ENCODE data around the gene SLC16A10. TPM values are rescaled to one million over a fixed set of nuclear protein-coding genes. Genes with fewer than 3 reads are reported as not detected.

SLC16A10 gene
- total RNA-seq, 3 donors from 2014 or later = 1.3 to 5.4 (median 1.8) TPM

DNA sequence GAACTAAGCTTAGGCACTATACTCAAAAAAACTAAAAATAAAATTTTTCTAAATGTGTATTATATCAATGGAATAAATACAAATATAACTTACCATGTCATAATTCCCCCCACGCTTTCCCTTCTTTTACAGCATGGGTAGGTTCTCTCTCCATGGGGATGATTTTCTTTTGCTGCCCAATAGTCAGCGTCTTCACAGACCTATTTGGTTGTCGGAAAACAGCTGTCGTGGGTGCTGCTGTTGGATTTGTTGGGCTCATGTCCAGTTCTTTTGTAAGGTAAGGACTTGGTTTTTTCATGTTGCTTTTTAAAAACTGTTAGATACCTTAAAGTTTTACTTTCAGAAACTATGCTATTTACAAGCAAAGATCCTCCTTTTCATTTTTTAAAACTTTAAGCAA is 85.3 kb downstream of the SLC16A10 start:
- Histone ChIP-seq H3K9me3 (no peaks in the 10 kb centered on the region), H3K4me1 (no peaks in the 10 kb centered on the region), H3K27ac (no peak overlapping the region), H3K27me3 (no peaks in the 10 kb centered on the region), H3K4me3 (no peak overlapping the region), H3K36me3 (no peaks in the 10 kb centered on the region)
- no peak for TF ChIP-seq POLR2A (IDR thresholded peaks at IDR 0.05)
- no peak for TF ChIP-seq POLR2AphosphoS5 (IDR thresholded peaks at IDR 0.05)
- TF ChIP-seq, protein P1, sequence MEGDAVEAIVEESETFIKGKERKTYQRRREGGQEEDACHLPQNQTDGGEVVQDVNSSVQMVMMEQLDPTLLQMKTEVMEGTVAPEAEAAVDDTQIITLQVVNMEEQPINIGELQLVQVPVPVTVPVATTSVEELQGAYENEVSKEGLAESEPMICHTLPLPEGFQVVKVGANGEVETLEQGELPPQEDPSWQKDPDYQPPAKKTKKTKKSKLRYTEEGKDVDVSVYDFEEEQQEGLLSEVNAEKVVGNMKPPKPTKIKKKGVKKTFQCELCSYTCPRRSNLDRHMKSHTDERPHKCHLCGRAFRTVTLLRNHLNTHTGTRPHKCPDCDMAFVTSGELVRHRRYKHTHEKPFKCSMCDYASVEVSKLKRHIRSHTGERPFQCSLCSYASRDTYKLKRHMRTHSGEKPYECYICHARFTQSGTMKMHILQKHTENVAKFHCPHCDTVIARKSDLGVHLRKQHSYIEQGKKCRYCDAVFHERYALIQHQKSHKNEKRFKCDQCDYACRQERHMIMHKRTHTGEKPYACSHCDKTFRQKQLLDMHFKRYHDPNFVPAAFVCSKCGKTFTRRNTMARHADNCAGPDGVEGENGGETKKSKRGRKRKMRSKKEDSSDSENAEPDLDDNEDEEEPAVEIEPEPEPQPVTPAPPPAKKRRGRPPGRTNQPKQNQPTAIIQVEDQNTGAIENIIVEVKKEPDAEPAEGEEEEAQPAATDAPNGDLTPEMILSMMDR (IDR thresholded peaks at IDR 0.05) = no peak
- DNase-seq (ENCODE audit: low spot score in 2 of 2) = no peak
- intact Hi-C loops (cut with DNase I; ENCODE audit: low total_unique reads) = no loop called here

DNA sequence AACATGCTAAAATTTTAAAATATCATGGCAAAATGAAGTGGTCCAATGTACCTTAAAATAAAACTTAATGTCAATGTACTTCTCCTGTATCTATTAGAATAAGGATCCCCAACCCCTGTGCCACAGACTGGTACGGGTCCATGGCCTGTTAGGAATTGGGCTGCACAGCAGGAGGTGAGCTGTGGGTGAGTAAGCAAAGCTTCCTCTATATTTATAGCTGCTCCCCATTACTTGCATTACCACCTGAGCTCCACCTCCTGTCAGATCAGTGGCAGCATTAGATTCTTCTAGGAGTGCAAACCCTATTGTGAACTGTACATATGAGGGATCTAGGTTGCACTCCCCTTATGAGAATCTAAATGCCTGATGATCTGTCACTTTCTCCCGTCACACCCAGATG is 86.0 kb downstream of the SLC16A10 start:
- Histone ChIP-seq H3K36me3 (no peaks in the 10 kb centered on the region), H3K27ac (no peak overlapping the region), H3K9me3 (no peaks in the 10 kb centered on the region), H3K4me3 (no peak overlapping the region), H3K4me1 (no peaks in the 10 kb centered on the region), H3K27me3 (no peaks in the 10 kb centered on the region)
- TF ChIP-seq, protein P1 (IDR thresholded peaks at IDR 0.05) = no peak
- TF ChIP-seq POLR2A (IDR thresholded peaks at IDR 0.05) (no peak), POLR2AphosphoS5 (IDR thresholded peaks at IDR 0.05) (no peak)
- no peak for DNase-seq (ENCODE audit: low spot score in 2 of 2)
- intact Hi-C loops (cut with DNase I; ENCODE audit: low total_unique reads) = no loop called here

DNA sequence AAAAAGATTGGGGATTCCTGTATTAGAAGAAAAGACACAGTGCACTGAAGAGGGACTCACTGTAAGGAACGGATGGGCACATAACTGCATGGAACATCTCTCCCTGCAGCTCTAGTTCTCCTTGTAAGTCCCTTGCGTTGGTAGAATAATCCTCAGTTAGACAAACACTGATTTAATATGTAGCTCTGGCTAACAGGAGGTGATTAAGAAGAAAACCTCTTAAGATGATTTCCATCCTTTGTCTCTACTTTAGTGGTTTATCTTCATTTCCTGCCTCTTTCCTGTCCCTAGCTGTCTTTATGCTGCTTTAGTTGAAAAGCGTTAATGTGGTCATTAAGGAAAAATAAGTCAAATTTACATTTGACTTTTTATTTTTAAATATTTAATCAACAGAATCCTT is 86.6 kb downstream of the SLC16A10 start:
- Histone ChIP-seq H3K27me3 (no peaks in the 10 kb centered on the region), H3K4me3 (no peak overlapping the region), H3K27ac (no peak overlapping the region), H3K4me1 (no peaks in the 10 kb centered on the region), H3K9me3 (no peaks in the 10 kb centered on the region), H3K36me3 (no peaks in the 10 kb centered on the region)
- TF ChIP-seq, protein P1 (IDR thresholded peaks at IDR 0.05) = no peak
- TF ChIP-seq POLR2A (IDR thresholded peaks at IDR 0.05) (no peak), POLR2AphosphoS5 (IDR thresholded peaks at IDR 0.05) (no peak)
- no peak for DNase-seq (ENCODE audit: low spot score in 2 of 2)
- intact Hi-C loops (cut with DNase I; ENCODE audit: low total_unique reads) = no loop called here

DNA sequence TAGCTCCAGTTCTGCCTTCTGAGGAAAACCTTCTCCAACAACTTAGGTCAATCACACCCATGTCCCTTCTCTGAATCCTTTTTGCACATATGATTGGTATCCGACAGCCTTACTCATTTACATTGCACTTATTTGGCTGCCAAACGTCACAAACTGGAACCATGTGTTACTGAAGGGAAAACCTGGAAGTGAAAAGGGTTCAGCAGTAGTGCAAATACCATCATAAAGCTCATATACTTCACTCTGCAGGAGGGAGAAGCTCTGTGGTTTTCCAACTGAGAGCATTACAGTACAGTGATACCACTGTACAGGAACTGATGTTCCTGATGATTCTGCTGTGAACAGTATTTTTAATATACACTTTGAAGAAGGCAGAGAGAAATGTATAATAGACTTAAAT is 87.8 kb downstream of the SLC16A10 start:
- TF ChIP-seq POLR2A (IDR thresholded peaks at IDR 0.05) (no peak), POLR2AphosphoS5 (IDR thresholded peaks at IDR 0.05) (no peak)
- TF ChIP-seq, protein P1 (IDR thresholded peaks at IDR 0.05) = no peak
- Histone ChIP-seq H3K27me3 (no peaks in the 10 kb centered on the region), H3K4me3 (no peak overlapping the region), H3K4me1 (no peaks in the 10 kb centered on the region), H3K9me3 (no peaks in the 10 kb centered on the region), H3K27ac (no peak overlapping the region), H3K36me3 (no peaks in the 10 kb centered on the region)
- no peak for DNase-seq (ENCODE audit: low spot score in 2 of 2)
- intact Hi-C loops (cut with DNase I; ENCODE audit: low total_unique reads) = no loop called here

DNA sequence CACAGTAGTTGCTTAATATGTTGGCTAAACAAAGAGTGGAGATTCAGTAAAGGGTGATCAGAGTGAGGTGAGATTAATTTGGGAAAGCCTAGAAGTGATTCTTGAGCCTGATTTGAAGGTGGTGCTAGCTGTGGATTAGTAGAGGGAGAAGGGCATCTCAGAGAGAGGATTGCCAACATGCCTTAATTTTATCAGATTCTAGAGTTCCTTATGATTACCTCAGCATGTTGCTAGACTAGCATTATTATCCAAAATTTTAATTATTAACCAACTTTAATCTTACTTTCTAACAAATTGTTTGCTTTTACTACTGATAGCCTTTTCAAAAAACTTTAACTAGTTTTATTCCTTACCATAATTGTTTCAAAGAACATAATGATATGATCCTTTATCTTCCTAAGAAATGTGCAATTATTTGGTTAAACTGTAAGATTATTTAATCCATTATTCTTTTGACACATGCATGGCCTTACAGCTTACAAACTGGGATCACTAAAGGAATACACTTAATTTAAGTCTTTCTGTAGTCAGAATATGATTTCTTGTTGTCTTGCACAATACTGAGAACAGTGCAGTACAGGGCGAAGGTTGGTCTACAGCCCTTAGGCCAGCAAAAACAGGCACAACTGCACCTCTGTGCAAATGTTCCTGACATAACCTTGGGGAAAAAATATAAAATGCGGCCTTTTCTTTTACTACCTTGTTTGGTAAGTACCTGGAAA is 88.9 kb downstream of the SLC16A10 start:
- Histone ChIP-seq H3K4me1 (no peaks in the 10 kb centered on the region), H3K27ac (no peak overlapping the region), H3K4me3 (no peak overlapping the region), H3K27me3 (no peaks in the 10 kb centered on the region), H3K9me3 (no peaks in the 10 kb centered on the region), H3K36me3 (no peaks in the 10 kb centered on the region)
- intact Hi-C loops (cut with DNase I; ENCODE audit: low total_unique reads) = no loop called here
- no peak for TF ChIP-seq POLR2AphosphoS5 (IDR thresholded peaks at IDR 0.05)
- no peak for TF ChIP-seq POLR2A (IDR thresholded peaks at IDR 0.05)
- TF ChIP-seq, protein P1 (IDR thresholded peaks at IDR 0.05) = no peak
- DNase-seq (ENCODE audit: low spot score in 2 of 2) = no peak

Measured in breast epithelium (tissue), 4 donors.